Stimulated activated CD8-positive, alpha-beta memory T cell treated with anti-CD3 and anti-CD28 coated beads, Interleukin-2, amount 100 ng/mL, for 1 hour (primary cell): ENCODE measurements around the gene ARMC7.
A peak's percentile ranks its signal among the peaks of the same experiment; 100 is the strongest.
"Not testable (repeated sequence)": the region's sequence is repeated elsewhere in the genome, so short reads cannot be mapped to it uniquely, and the experiment has no call there.

Experiments used
- DNase-seq, 2 donors: peaks; one replicate each; pipeline ENCODE4 v3.0.0-alpha.2; 2020; ENCODE audit warnings: low read depth in 2 of 2

The ARMC7 gene

DNA sequence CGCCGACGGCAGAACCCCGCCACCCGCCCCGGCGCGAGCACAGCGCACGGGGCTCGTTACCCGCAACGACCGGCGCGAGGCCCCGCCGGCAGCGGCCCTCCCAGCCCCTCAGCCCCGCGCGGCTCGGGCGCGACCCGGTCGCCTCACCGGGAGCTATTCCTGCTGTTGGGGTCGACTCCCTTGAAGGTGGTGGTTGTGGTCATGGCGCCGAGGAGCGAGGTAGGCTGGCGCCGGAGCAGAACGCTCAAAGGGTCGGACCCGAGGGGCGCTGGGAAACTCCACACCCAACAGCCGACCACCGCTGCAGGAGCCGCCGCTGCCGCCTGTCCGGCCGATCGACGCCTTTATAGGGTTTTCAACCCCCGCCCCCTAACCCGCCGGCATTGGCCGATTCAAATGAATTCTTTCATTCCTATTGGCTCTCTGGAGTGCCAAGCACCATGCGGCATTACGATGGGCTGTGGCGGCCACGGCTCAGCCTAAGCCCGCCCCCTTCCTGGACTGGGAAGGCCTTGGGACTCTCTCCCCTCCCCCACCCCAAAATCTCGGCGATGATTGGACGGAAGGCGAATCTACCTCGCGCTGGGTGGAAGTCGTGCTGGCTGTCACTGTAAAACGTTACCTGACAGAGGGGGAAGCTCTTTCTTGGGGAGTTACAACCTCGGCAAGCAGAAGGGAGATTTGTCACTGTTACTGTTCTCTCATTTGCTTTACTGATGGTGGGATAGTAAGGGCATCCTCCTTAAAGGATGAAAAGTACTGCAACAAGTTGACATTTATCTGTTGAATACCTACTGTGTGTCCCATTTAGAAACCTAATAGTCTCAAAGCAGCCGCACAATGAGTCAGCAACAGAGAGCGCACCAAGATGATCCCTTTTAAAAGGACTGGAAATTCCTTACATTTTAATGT is 44.7 kb downstream of the ARMC7 start, which contains the start of gene JPT1:
JPT1 (minus strand) TSS at position 318 of the 912 bp plus-strand sequence; CDS start at position 203, 115 bp downstream.
- DNase-seq = peak; percentile 94 to 95

- DNase-seq = no peak
These were observed 45.4 kb downstream of the ARMC7 start for GRCh38 chr17:75155191-75155601.

- not testable (repeated sequence) for DNase-seq
These were observed 48.7 kb downstream of the ARMC7 start for GRCh38 chr17:75158480-75158879.

DNA sequence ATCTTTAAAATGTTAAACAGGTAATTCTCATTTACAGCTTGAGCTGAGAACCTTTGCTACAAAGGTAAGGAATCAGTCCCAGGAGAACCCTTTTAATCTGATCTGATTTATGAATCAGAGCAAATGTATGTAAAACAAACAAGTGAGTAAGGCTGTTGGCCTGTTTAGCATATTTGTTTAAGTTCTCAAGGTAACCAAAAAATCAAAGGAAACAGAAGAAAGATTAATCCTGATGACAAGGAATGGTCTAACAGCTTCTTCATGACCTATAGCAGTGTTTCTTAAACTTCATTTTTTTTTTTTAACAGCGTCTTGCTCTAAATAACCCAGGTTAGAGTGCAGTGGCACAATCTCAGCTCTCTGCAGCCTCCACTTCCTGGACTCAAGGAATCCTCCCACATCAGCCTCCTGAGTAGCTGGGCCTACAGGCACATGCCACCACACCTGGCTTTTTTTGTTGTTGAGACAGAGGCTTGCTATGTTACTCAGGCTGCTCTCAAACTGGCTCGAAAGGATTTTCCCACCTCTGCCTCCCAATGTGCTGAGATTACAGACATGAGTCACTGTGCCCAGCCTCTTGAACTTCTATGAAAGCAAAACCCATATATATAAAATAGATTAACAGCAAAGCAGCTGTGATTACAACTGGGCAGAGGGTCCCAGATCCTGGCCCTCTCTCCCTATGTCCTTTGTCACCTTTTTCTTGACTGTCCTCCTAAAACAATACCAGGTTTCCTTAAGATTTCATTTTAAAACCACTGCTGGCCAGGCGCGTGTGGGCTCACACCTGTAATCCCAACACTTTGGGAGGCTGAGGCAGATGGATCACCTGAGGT is 49.6 kb downstream of the ARMC7 start:
- DNase-seq = no peak

DNA sequence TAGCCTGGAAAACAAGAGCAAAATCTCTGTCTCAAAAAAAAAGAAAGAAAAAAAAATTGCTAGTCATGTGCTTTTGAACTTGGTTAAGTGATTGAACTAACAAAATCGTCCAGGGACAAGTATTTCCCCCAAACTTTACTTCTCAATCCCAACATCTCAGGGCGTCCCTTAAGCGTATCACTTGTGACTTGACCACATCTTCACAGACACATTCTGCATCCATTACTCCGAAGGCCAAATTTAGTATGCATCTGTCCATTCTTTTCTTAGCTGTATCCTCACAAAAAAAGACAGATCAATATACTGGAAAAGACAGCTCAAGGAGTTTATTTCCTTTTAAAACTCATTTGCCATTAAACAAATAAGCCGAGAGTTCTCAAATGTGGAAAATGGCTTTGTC is 50.4 kb downstream of the ARMC7 start:
- DNase-seq = no peak

- no peak for DNase-seq
These were observed 53.3 kb downstream of the ARMC7 start for GRCh38 chr17:75163074-75163473.

- not testable (repeated sequence) for DNase-seq
These were observed 54.8 kb downstream of the ARMC7 start for GRCh38 chr17:75164606-75165005.

DNA sequence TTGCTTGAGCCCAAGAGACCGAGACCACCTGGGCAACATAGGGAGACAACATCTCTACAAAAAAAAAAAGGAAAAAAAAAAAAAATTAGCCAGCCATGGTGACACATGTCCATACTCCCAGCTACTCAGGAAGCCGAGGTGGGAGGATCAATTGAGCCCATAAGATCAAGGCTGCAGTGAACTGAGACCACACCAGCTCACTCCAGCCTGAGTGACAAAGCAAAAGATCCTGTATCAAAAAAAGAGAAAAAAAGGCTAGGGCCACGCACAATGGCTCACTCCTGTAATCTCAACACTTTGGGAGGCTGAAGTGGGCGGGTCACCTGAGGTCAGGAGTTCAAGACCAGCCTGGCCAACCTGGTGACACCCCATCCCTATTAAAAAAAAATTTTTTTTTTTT is 59.2 kb downstream of the ARMC7 start:
- DNase-seq = no peak

GRCh38 chr17:75173526-75173925 is 63.8 kb downstream of the ARMC7 start:
- no peak for DNase-seq

GRCh38 chr17:75174996-75175395 is 65.2 kb downstream of the ARMC7 start:
- no peak for DNase-seq

DNA sequence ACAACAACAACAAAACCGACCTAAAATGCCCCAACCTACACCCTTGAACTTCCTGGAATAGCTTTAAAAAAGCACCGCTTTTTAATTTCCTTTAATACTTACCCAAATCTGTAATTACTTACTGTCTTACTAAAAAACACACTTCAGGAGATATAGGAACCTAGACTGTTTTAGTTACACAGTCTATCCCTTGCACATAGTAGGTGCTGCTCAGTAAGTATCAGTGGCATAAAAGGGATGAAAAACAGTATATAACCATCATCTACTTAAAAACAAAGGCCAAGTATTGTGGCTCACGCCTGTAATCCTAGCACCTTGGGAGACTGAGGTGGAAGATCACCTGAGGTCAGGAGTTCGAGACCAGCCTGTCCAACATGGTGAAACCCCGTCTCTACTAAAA is 66.9 kb downstream of the ARMC7 start:
- no peak for DNase-seq

GRCh38 chr17:75178453-75178852 is 68.7 kb downstream of the ARMC7 start:
- DNase-seq = no peak
